H1 (cell line): ENCODE results near the gene MRPL43. TPM values are rescaled to one million over a fixed set of nuclear protein-coding genes. Genes with fewer than 3 reads are reported as not detected.

Experiments used
- CTCF ChIA-PET: fragments of 300-600 bp; sonication (Branson Sonifier 250); formaldehyde crosslinking; loops from one replicate; lab custom pipeline; 2021; ENCODE audit not compliant: partially characterized antibody; lab: Charles Lee
- POLR2A ChIA-PET: fragments of 300-600 bp; sonication (Branson Sonifier 250); formaldehyde crosslinking; loops from one replicate; lab custom pipeline; 2021; ENCODE audit warnings: inconsistent platforms; ENCODE audit not compliant: partially characterized antibody; lab: Charles Lee
- DNase-seq, 2 experiments: peaks; one replicate each; pipeline versions ENCODE4 v3.0.0 to v3.0.0-alpha.2; 2010 to 2022; ENCODE audit warnings: low spot score in 2 of 2, low read depth in 1 of 2, mixed read lengths in 1 of 2
- FAIRE-seq: peaks from 2 replicates; lab custom pipeline; 2011; peaks lifted over from hg19 to GRCh38; lab: Jason Lieb, UNC
- H2AFZ ChIP-seq: 2 replicates; pipeline ENCODE4 v1.8.1; 2012; ENCODE audit warnings: low read length, inconsistent platforms
- H2AK5ac ChIP-seq: 2 replicates; pipeline ENCODE4 v1.6.1; 2013; ENCODE audit warnings: low read depth, low read length
- H2BK120ac ChIP-seq: replicated peaks from 2 replicates; pipeline ENCODE3; 2013; ENCODE audit warnings: low read depth, low read length, inconsistent platforms
- H2BK12ac ChIP-seq: 2 replicates; pipeline ENCODE4 v1.6.1; 2013; ENCODE audit warnings: low read depth, low read length
- H2BK15ac ChIP-seq: 2 replicates; pipeline ENCODE4 v1.6.1; 2013; ENCODE audit warnings: low read length
- H2BK20ac ChIP-seq: 2 replicates; pipeline ENCODE4 v1.6.1; 2013; ENCODE audit warnings: low read length
- H2BK5ac ChIP-seq: 2 replicates; pipeline ENCODE4 v1.6.1; 2013; ENCODE audit warnings: low read depth, low read length
- H3K14ac ChIP-seq: 2 replicates; pipeline ENCODE4 v1.6.1; 2013; ENCODE audit warnings: inconsistent platforms; ENCODE audit not compliant: insufficient read length
- H3K18ac ChIP-seq: 2 replicates; pipeline ENCODE4 v1.6.1; 2013; ENCODE audit warnings: low read length; ENCODE audit errors: extremely low read depth
- H3K23ac ChIP-seq: 2 replicates; pipeline ENCODE4 v1.6.1; 2013; ENCODE audit warnings: inconsistent platforms; ENCODE audit not compliant: insufficient read length
- H3K23me2 ChIP-seq: 2 replicates; pipeline ENCODE4 v1.6.1; 2013; ENCODE audit warnings: low read depth, low read length
- H3K27ac ChIP-seq: 2 replicates; pipeline ENCODE4 v1.6.1; 2011; ENCODE audit warnings: low read depth, low read length, inconsistent platforms
- H3K27me3 ChIP-seq, 4 experiments: replicated peaks in 1 of 4; 1 replicate in 1 of 4; 2 replicates in 3 of 4; pipeline versions ENCODE4 v1.6.1 to v1.8.1; 2011 to 2013; ENCODE audit warnings: low read length in 3 of 4, mild to moderate bottlenecking in 3 of 4, inconsistent platforms in 2 of 4, mixed read lengths in 2 of 4, moderate library complexity in 1 of 4; ENCODE audit not compliant: control insufficient read depth in 3 of 4, insufficient read depth in 3 of 4; ENCODE audit errors: extremely low read depth in 1 of 4
- H3K36me3 ChIP-seq, 4 experiments: 2 replicates each; pipeline versions ENCODE4 v1.6.1 to v1.8.1; 2011 to 2013; ENCODE audit warnings: mild to moderate bottlenecking in 4 of 4, low read length in 3 of 4, moderate library complexity in 2 of 4, control low read depth in 1 of 4, inconsistent platforms in 1 of 4; ENCODE audit not compliant: insufficient read depth in 4 of 4, control insufficient read depth in 2 of 4
- H3K4ac ChIP-seq: replicated peaks from 2 replicates; pipeline ENCODE3; 2013; ENCODE audit warnings: low read length, low read depth, mixed read lengths, inconsistent platforms; ENCODE audit not compliant: insufficient read length
- H3K4me1 ChIP-seq, 4 experiments: replicated peaks in 1 of 4; 1 replicate in 1 of 4; 2 replicates in 3 of 4; pipeline versions ENCODE4 v1.6.1 to v1.8.1; 2011 to 2013; ENCODE audit warnings: low read length in 3 of 4, inconsistent platforms in 2 of 4, mixed read lengths in 1 of 4; ENCODE audit not compliant: insufficient read depth in 4 of 4, control insufficient read depth in 3 of 4
- H3K4me2 ChIP-seq, 2 experiments: 2 replicates each; pipeline versions ENCODE4 v1.6.1 to v1.8.1; 2011 to 2013; ENCODE audit warnings: low read depth in 2 of 2, low read length in 2 of 2, control low read depth in 1 of 2, inconsistent platforms in 1 of 2, mild to moderate bottlenecking in 1 of 2; ENCODE audit not compliant: insufficient read depth in 1 of 2
- H3K4me3 ChIP-seq, 4 experiments: fragments of 200-600, 300-600 bp in 1 of 4; sonication (generic), shearing (Covaris generic), sonication (Bioruptor Twin) in 1 of 4; 2 replicates each; pipeline versions ENCODE4 v1.5.1 to v1.8.1; 2011 to 2016; ENCODE audit warnings: low read length in 4 of 4, low read depth in 3 of 4, control low read depth in 2 of 4, inconsistent platforms in 2 of 4, mild to moderate bottlenecking in 2 of 4, mixed read lengths in 1 of 4, moderate library complexity in 1 of 4; ENCODE audit not compliant: insufficient read depth in 2 of 4; ENCODE audit errors: extremely low read depth in 1 of 4
- H3K56ac ChIP-seq: replicated peaks from 2 replicates; pipeline ENCODE3; 2013; ENCODE audit warnings: low read depth, mild to moderate bottlenecking, mixed read lengths, low read length, inconsistent platforms; ENCODE audit not compliant: insufficient read length
- H3K79me1 ChIP-seq: 2 replicates; pipeline ENCODE4 v1.6.1; 2013; ENCODE audit warnings: low read depth, low read length, control low read depth
- H3K79me2 ChIP-seq, 2 experiments: 2 replicates each; pipeline versions ENCODE4 v1.6.1 to v1.8.1; 2012 to 2013; ENCODE audit warnings: low read length in 2 of 2, mild to moderate bottlenecking in 2 of 2, inconsistent platforms in 1 of 2; ENCODE audit not compliant: insufficient read depth in 2 of 2, control insufficient read depth in 1 of 2
- H3K9ac ChIP-seq, 4 experiments: replicated peaks in 1 of 4; 1 replicate in 1 of 4; 2 replicates in 3 of 4; pipeline versions ENCODE4 v1.6.1 to v1.8.1; 2011 to 2013; ENCODE audit warnings: low read depth in 3 of 4, low read length in 3 of 4, control low read depth in 2 of 4, mild to moderate bottlenecking in 2 of 4, moderate library complexity in 2 of 4, inconsistent platforms in 1 of 4; ENCODE audit errors: extremely low read depth in 1 of 4
- H3K9me3 ChIP-seq, 2 experiments: 2 replicates each; pipeline versions ENCODE4 v1.6.1 to v1.8.1; 2012 to 2013; ENCODE audit warnings: mild to moderate bottlenecking in 2 of 2, moderate library complexity in 2 of 2, control low read depth in 1 of 2, inconsistent platforms in 1 of 2, low read depth in 1 of 2, low read length in 1 of 2, mixed read lengths in 1 of 2; ENCODE audit not compliant: insufficient read depth in 2 of 2
- H4K20me1 ChIP-seq, 2 experiments: replicated peaks in 1 of 2; 2 replicates each; pipeline versions ENCODE3 to v1.8.1; 2011 to 2013; ENCODE audit warnings: inconsistent platforms in 2 of 2, low read length in 2 of 2, mild to moderate bottlenecking in 1 of 2; ENCODE audit not compliant: insufficient read depth in 2 of 2, control insufficient read depth in 1 of 2
- H4K5ac ChIP-seq: 2 replicates; pipeline ENCODE4 v1.6.1; 2013; ENCODE audit warnings: low read length, low read depth, mixed read lengths, inconsistent platforms; ENCODE audit not compliant: insufficient read length
- H4K8ac ChIP-seq: 2 replicates; pipeline ENCODE4 v1.8.0; 2013; ENCODE audit warnings: mild to moderate bottlenecking, moderate library complexity, low read length, inconsistent platforms; ENCODE audit not compliant: insufficient read depth; ENCODE audit errors: extremely low read depth
- H4K91ac ChIP-seq: replicated peaks from 2 replicates; pipeline ENCODE3; 2013; ENCODE audit warnings: low read length, mixed read lengths, inconsistent platforms; ENCODE audit not compliant: insufficient read length
- BCL11A ChIP-seq, 2 experiments: IDR thresholded peaks; one replicate each; pipeline ENCODE4 v1.6.1; 2011; ENCODE audit warnings: low read depth in 2 of 2, low read length in 2 of 2, mild to moderate bottlenecking in 2 of 2
- CBX5 ChIP-seq: fragments of 300-800, 300-1000 bp; sonication (generic); IDR thresholded peaks from 2 replicates; pipeline ENCODE4 v1.7.1; 2016; ENCODE audit warnings: antibody characterized with exemption, low read length, low read depth
- CEBPB ChIP-seq: IDR thresholded peaks from 2 replicates; pipeline ENCODE4 v1.6.1; 2012; ENCODE audit warnings: low read depth, low read length
- CTCF ChIP-seq, 3 experiments: IDR thresholded peaks; 1 replicate in 2 of 3; 2 replicates in 1 of 3; pipeline versions ENCODE4 v1.5.1 to v1.6.1; 2011; ENCODE audit warnings: low read length in 3 of 3, mild to moderate bottlenecking in 3 of 3, inconsistent platforms in 2 of 3, low read depth in 1 of 3, moderate library complexity in 1 of 3; ENCODE audit not compliant: insufficient read depth in 1 of 3; ENCODE audit errors: control extremely low read depth in 1 of 3
- EGR1 ChIP-seq: IDR thresholded peaks from 2 replicates; pipeline ENCODE4 v1.6.1; 2011; ENCODE audit warnings: low read depth, low read length, borderline replicate concordance
- JUN ChIP-seq: IDR thresholded peaks from 2 replicates; pipeline ENCODE4 v1.6.1; 2011; ENCODE audit warnings: low read depth, mild to moderate bottlenecking, improper control_type of control experiment, low read length
- POLR2A ChIP-seq, 2 experiments: IDR thresholded peaks; 1 replicate in 1 of 2; 2 replicates in 1 of 2; pipeline ENCODE4 v1.6.1; 2011; ENCODE audit warnings: low read depth in 2 of 2, low read length in 2 of 2, mild to moderate bottlenecking in 2 of 2; ENCODE audit errors: control extremely low read depth in 1 of 2
- SAP30 ChIP-seq: fragments of 300-600 bp; sonication (generic); IDR thresholded peaks from 2 replicates; pipeline ENCODE4 v1.7.1; 2012; ENCODE audit warnings: low read length, moderate library complexity, mild to moderate bottlenecking, inconsistent platforms; ENCODE audit not compliant: insufficient read depth, insufficient replicate concordance
- SIRT6 ChIP-seq: IDR thresholded peaks from one replicate; pipeline ENCODE4 v1.7.1; 2012; ENCODE audit warnings: low read length, inconsistent platforms
- SIX5 ChIP-seq: IDR thresholded peaks from 2 replicates; pipeline ENCODE4 v1.6.1; 2011; ENCODE audit warnings: mild to moderate bottlenecking, low read depth, low read length
- SRF ChIP-seq: IDR thresholded peaks from 2 replicates; pipeline ENCODE4 v1.6.1; 2011; ENCODE audit warnings: mild to moderate bottlenecking, low read depth, low read length, moderate library complexity
- TBP ChIP-seq: IDR thresholded peaks from 2 replicates; pipeline ENCODE4 v1.6.1; 2011; ENCODE audit warnings: low read depth, low read length, improper control_type of control experiment
- TCF12 ChIP-seq: IDR thresholded peaks from 2 replicates; pipeline ENCODE4 v1.6.1; 2011; ENCODE audit warnings: low read depth, mild to moderate bottlenecking, low read length
- WGBS, 2 experiments: shearing (Covaris generic) in 1 of 2; methylation state at CpG; one replicate each; pipeline versions ENCODE4 v1.1.6 to v1.1.7; 2013 to 2015; ENCODE audit warnings: low lambda C conversion rate in 2 of 2, mixed read lengths in 2 of 2, inconsistent platforms in 1 of 2, low coverage in 1 of 2, missing lambda C conversion rate in 1 of 2; ENCODE audit not compliant: insufficient replicate concordance in 2 of 2, insufficient coverage in 1 of 2, insufficient read length in 1 of 2; ENCODE audit errors: extremely low coverage in 1 of 2, missing lambda C conversion rate in 1 of 2; 5-methylcytosine and 5-hydroxymethylcytosine counted together
- polyA plus RNA-seq, 7 experiments: library from polyadenylated mRNA; depleted of rRNA in 3 of 7; stranded (reverse) in 5 of 7; unstranded in 2 of 7; fragments of >200 nt in 5 of 7; fragments of 200-250 nt in 2 of 7; gene quantifications; 1 replicate in 5 of 7; 2 replicates in 1 of 7; 4 replicates in 1 of 7; pipeline versions ENCODE4 v1.2.1 to v1.2.3, GENCODE V29; 2011 to 2013; ENCODE audit warnings: missing spikeins in 2 of 7, mixed read lengths in 2 of 7
- total RNA-seq: library from RNA; stranded (reverse); fragmentation: NEBNext Ultra II Directional; extraction: Animal tissue kit (Norgen Biotek cat#: 25700); gene quantifications from 2 replicates; pipeline ENCODE4 v1.2.1, GENCODE V29; 2021

The MRPL43 gene
- total and polyA plus RNA-seq, 2 of the 8 experiments (the other 6 are each of a cell fraction or from before 2014, with no cell fraction given): 74.1 to 149 TPM

- Histone ChIP-seq H3K23me2 (peaks cover under 1% of the 10 kb centered on the region), H2AFZ (no peak overlapping the region), H3K9me3 (no peaks in the 10 kb centered on the region), H3K18ac (no peak overlapping the region), H4K8ac (no peak overlapping the region), H3K27ac (no peak overlapping the region), H2BK5ac (no peak overlapping the region), H3K23ac (no peak overlapping the region), H3K4me3 (no peak overlapping the region), H2BK20ac (no peak overlapping the region), H3K79me1 (no peaks in the 10 kb centered on the region), H3K4me2 (no peak overlapping the region), H3K4me1 (peaks cover 0 to 4% (median 2%) of the 10 kb centered on the region in 4 experiments; a peak in 2 of 7 replicates), H3K36me3 (peaks cover 0 to 20% (median 2%) of the 10 kb centered on the region in 4 experiments; a peak in 3 of 8 replicates), H3K4ac (no peak overlapping the region), H2BK120ac (no peak overlapping the region), H3K56ac (no peak overlapping the region), H3K14ac (no peak overlapping the region), H3K9ac (no peak overlapping the region), H2BK12ac (no peak overlapping the region), H4K91ac (no peak overlapping the region), H2AK5ac (no peak overlapping the region), H4K20me1 (no peaks in the 10 kb centered on the region), H3K79me2 (no peaks in the 10 kb centered on the region), H3K27me3 (no peaks in the 10 kb centered on the region), H4K5ac (no peak overlapping the region), H2BK15ac (no peak overlapping the region)
- DNase-seq (no peak), FAIRE-seq (no peak)
- CTCF ChIA-PET: interaction anchor here (0.5 to 0.6 kb wide), 2 partner anchors 10 to 503 kb away, joined by 3 read pairs; no protein-coding TSS in a partner anchor
- POLR2A ChIA-PET: interaction anchor here (2.1 kb wide), 1 partner anchor 13 kb away, joined by 4 read pairs; no protein-coding TSS in a partner anchor
- WGBS, 2 experiments: 100% methylated on average over 1 of the region's 1 CpG; no CpG with 5 or more reads in 1 of the 2 experiments
- TF ChIP-seq CTCF (IDR thresholded peaks at IDR 0.05; ENCODE audit: control extremely low read depth in 1 of 3, insufficient read depth in 1 of 3, low read depth in 1 of 3, low read length in 3 of 3) (no peak), POLR2A (IDR thresholded peaks at IDR 0.05; ENCODE audit: control extremely low read depth in 1 of 2, low read depth in 2 of 2, low read length in 2 of 2) (no peak), SRF (no peak), JUN (no peak), TCF12 (no peak), SIRT6 (no peak), CEBPB (no peak), EGR1 (no peak), TBP (no peak), CBX5 (no peak), SIX5 (no peak), SAP30 (no peak), BCL11A (IDR thresholded peaks at IDR 0.05; ENCODE audit: low read depth in 2 of 2, low read length in 2 of 2) (no peak)
Observed at GRCh38 chr10:100963826-100964225, 23.5 kb downstream of the MRPL43 start.
